Common myeloid progenitor, CD34-positive (primary cell): ENCODE results near the gene ZFR.
A peak's percentile ranks its signal among the peaks of the same experiment; 100 is the strongest.

Experiments used
- CTCF ChIA-PET: fragments of 350-600 bp; sonication (Branson Sonifier 250); formaldehyde crosslinking; loops from one replicate; lab custom pipeline; 2021; ENCODE audit warnings: antibody characterized with exemption; lab: Charles Lee
- POLR2A ChIA-PET: fragments of 350-600 bp; sonication (Branson Sonifier 250); formaldehyde crosslinking; loops from one replicate; lab custom pipeline; 2021; ENCODE audit warnings: antibody characterized with exemption; lab: Charles Lee
- DNase-seq, 3 donors: peaks; one replicate each; pipeline versions ENCODE4 v3.0.0 to v3.0.0-alpha.2; 2013
- H3K27ac ChIP-seq, 2 experiments: 1 replicate in 1 of 2; 2 replicates in 1 of 2; pipeline ENCODE4 v1.7.0; 2013; ENCODE audit warnings: inconsistent platforms in 2 of 2, low read length in 2 of 2, mild to moderate bottlenecking in 2 of 2, low read depth in 1 of 2, moderate library complexity in 1 of 2; ENCODE audit not compliant: severe bottlenecking in 2 of 2, insufficient read depth in 1 of 2, poor library complexity in 1 of 2
- H3K27me3 ChIP-seq, 5 experiments: replicated peaks in 2 of 5; 1 replicate in 3 of 5; 2 replicates in 2 of 5; pipeline versions ENCODE4 v1.6.1 to v1.7.0; 2013; ENCODE audit warnings: low read length in 4 of 5, mild to moderate bottlenecking in 2 of 5, moderate library complexity in 2 of 5, inconsistent platforms in 1 of 5; ENCODE audit not compliant: insufficient read depth in 5 of 5, control insufficient read depth in 4 of 5
- H3K36me3 ChIP-seq, 4 experiments: 1 replicate in 2 of 4; 2 replicates in 2 of 4; pipeline versions ENCODE4 v1.6.1 to v1.7.0; 2013; ENCODE audit warnings: low read length in 3 of 4, control low read depth in 1 of 4, mild to moderate bottlenecking in 1 of 4; ENCODE audit not compliant: control insufficient read depth in 4 of 4, insufficient read depth in 4 of 4
- H3K4me1 ChIP-seq, 4 experiments: 1 replicate in 3 of 4; 2 replicates in 1 of 4; pipeline versions ENCODE4 v1.6.1 to v1.7.1; 2013; ENCODE audit warnings: low read length in 3 of 4, mild to moderate bottlenecking in 3 of 4, control low read depth in 1 of 4, inconsistent platforms in 1 of 4, moderate library complexity in 1 of 4; ENCODE audit not compliant: control insufficient read depth in 4 of 4, insufficient read depth in 4 of 4; ENCODE audit errors: control extremely low read depth in 1 of 4
- H3K4me3 ChIP-seq, 7 experiments: 1 replicate in 4 of 7; 2 replicates in 3 of 7; pipeline versions ENCODE4 v1.5.1 to v1.7.0; 2013; ENCODE audit warnings: mild to moderate bottlenecking in 7 of 7, low read length in 6 of 7, moderate library complexity in 6 of 7, inconsistent platforms in 2 of 7, low read depth in 2 of 7, control low read depth in 1 of 7; ENCODE audit not compliant: insufficient read depth in 4 of 7, control insufficient read depth in 1 of 7; ENCODE audit errors: extremely low read depth in 1 of 7
- H3K9me3 ChIP-seq, 5 experiments: 1 replicate in 4 of 5; 2 replicates in 1 of 5; pipeline versions ENCODE4 v1.6.1 to v1.7.1; 2013; ENCODE audit warnings: low read length in 4 of 5, mild to moderate bottlenecking in 2 of 5, inconsistent platforms in 1 of 5, low read depth in 1 of 5, moderate library complexity in 1 of 5; ENCODE audit not compliant: control insufficient read depth in 4 of 5, insufficient read depth in 2 of 5; ENCODE audit errors: control extremely low read depth in 1 of 5
- WGBS: methylation state at CpG from one replicate; pipeline ENCODE4 v1.1.5; 2013; ENCODE audit not compliant: insufficient coverage; 5-methylcytosine and 5-hydroxymethylcytosine counted together

ZFR gene

GRCh38 chr5:32331217-32331934, 113.2 kb downstream of the ZFR start:
- no peaks in the 10 kb centered on the region for H3K4me1 ChIP-seq
- DNase-seq, result no peak
- WGBS, result 93% methylated on average over 6 of the region's 11 CpGs
- H3K36me3 ChIP-seq, result no peaks in the 10 kb centered on the region
- ChIA-PET CTCF (interaction anchor here (0.9 to 5.6 kb wide), 7 partner anchors 10 to 167 kb away, joined by 3 to 97 read pairs (median 3); no protein-coding TSS in a partner anchor), POLR2A (interaction anchor here (1.0 kb wide), 1 partner anchor 99 kb away, joined by 3 read pairs; no protein-coding TSS in a partner anchor)
- H3K27ac ChIP-seq, result no peak overlapping the region
- no peaks in the 10 kb centered on the region for H3K27me3 ChIP-seq
- no peak overlapping the region for H3K4me3 ChIP-seq
- no peaks in the 10 kb centered on the region for H3K9me3 ChIP-seq

DNA sequence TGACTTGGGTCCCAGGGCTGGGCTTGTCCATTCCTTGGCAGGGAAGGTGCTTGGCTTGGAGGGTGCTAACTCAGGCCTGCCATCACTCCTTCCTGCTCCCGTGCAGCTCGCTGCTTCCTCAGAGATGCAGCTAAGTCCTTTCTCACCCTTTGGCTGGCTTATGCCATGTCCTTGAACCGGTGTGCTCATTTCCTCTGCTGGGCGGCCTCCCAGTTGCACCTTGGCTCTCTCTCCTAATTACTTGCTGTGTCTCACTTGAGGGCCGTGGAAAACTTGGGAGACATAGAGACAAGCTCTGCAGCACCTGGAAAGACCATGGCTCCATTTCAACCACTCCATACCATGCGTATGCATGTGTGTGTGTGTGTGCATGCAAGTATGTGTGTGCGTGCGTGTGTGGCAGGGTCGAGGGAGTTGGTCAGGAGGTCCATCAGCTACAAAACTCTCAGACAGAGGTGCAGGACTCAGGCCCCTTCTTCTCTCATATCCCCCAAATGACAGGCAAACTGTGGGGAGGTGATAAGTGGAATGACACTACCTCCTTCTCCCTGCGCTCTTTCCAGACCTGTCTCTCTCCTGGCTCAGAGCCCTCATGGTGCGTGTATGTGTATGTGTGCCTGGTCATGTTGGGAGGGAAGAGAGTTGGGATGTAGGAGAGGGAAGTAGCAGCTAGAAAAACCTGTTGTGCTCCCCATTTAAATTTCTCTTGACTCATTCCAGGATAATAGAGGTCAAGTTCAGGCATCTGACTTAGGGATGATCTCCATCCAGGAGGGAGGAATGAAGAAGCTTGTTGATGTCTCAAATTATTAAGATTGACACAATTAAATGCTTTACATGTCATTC, 114.2 kb downstream of the ZFR start:
- no peaks in the 10 kb centered on the region for H3K9me3 ChIP-seq
- H3K4me1 ChIP-seq, result no peaks in the 10 kb centered on the region
- no peaks in the 10 kb centered on the region for H3K27me3 ChIP-seq
- DNase-seq, result no peak
- 93% methylated on average over 4 of the region's 11 CpGs for WGBS
- ChIA-PET POLR2A (interaction anchor here (1.0 kb wide), 1 partner anchor 98 kb away, joined by 3 read pairs; no protein-coding TSS in a partner anchor), CTCF (interaction anchor here (0.9 to 5.6 kb wide), 23 partner anchors 11 to 282 kb away, joined by 3 to 97 read pairs (median 4); no protein-coding TSS in a partner anchor)
- H3K36me3 ChIP-seq, result no peaks in the 10 kb centered on the region
- no peak overlapping the region for H3K4me3 ChIP-seq
- H3K27ac ChIP-seq, result no peak overlapping the region

GRCh38 chr5:32329395-32329834, 115.1 kb downstream of the ZFR start:
- CTCF ChIA-PET, result interaction anchor here (0.6 to 5.6 kb wide), 23 partner anchors 11 to 283 kb away, joined by 3 to 97 read pairs (median 5); no protein-coding TSS in a partner anchor

GRCh38 chr5:32326216-32326772, 118.2 kb downstream of the ZFR start:
- POLR2A ChIA-PET, result no interaction called here
- Histone ChIP-seq H3K27me3 (no peaks in the 10 kb centered on the region), H3K4me1 (no peaks in the 10 kb centered on the region), H3K9me3 (peaks cover 0 to 11% (median 7%) of the 10 kb centered on the region in 5 experiments), H3K4me3 (no peak overlapping the region), H3K27ac (no peak overlapping the region), H3K36me3 (no peaks in the 10 kb centered on the region)
- 100% methylated on average over 2 of the region's 3 CpGs for whole genome bisulfite sequencing
- CTCF ChIA-PET, result no interaction called here
- DNase-seq, result no peak

More at GRCh38 chr5:32329395-32329834, 115.1 kb downstream of the ZFR start:
- peak; percentile 51 to 63 (median 56) for DNase-seq
- Histone ChIP-seq H3K4me3 (no peak overlapping the region), H3K27ac (no peak overlapping the region), H3K36me3 (no peaks in the 10 kb centered on the region), H3K4me1 (no peaks in the 10 kb centered on the region), H3K9me3 (no peaks in the 10 kb centered on the region), H3K27me3 (no peaks in the 10 kb centered on the region)
- 64% methylated on average over 4 of the region's 10 CpGs for WGBS
- POLR2A ChIA-PET, result no interaction called here

GRCh38 chr5:32325616-32326015, 118.9 kb downstream of the ZFR start:
- H3K9me3 ChIP-seq, result peaks cover 0 to 15% (median 7%) of the 10 kb centered on the region in 5 experiments
- POLR2A ChIA-PET, result no interaction called here
- CTCF ChIA-PET, result interaction anchor here (0.9 to 1.4 kb wide), 2 partner anchors 11 to 93 kb away, joined by 3 to 5 read pairs; no protein-coding TSS in a partner anchor
- no peak overlapping the region for H3K4me3 ChIP-seq
- H3K27me3 ChIP-seq, result no peaks in the 10 kb centered on the region
- H3K4me1 ChIP-seq, result no peaks in the 10 kb centered on the region
- no peak for DNase-seq
- H3K27ac ChIP-seq, result no peak overlapping the region
- no peaks in the 10 kb centered on the region for H3K36me3 ChIP-seq
- no CpG with 5 or more reads among the region's 4 CpGs for WGBS

DNA sequence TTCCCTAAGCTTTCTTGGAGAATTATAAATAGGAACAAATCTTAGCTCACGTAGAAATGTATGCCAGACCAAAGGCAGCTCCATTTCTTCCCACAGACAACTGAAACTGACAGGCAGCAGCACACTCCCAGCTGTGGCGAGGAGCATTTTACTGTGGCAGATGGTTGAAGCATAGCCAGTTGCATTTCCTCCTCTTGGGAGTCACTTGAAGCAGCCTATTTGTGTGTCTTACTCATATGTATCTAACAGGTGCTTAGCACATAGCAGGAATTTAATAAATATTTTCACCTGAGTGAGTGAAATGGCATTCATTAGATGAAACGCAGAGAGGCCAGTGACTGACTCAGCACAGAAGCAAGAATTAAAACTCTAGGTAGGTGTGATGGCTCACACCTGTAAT, 119.5 kb downstream of the ZFR start:
- DNase-seq, result peak in 1 of 3 donors; percentile 24
- Histone ChIP-seq H3K36me3 (no peaks in the 10 kb centered on the region), H3K9me3 (peaks cover 0 to 15% (median 7%) of the 10 kb centered on the region in 5 experiments), H3K27me3 (no peaks in the 10 kb centered on the region), H3K4me3 (no peak overlapping the region), H3K27ac (no peak overlapping the region), H3K4me1 (no peaks in the 10 kb centered on the region)
- ChIA-PET POLR2A (interaction anchor here (0.6 kb wide), 2 partner anchors 11 to 51 kb away, joined by 4 read pairs; no protein-coding TSS in a partner anchor), CTCF (interaction anchor here (0.7 to 1.4 kb wide), 3 partner anchors 11 to 93 kb away, joined by 3 to 5 read pairs (median 3); no protein-coding TSS in a partner anchor)
- WGBS, result 80% methylated on average over 2 of the region's 3 CpGs
